LHCN-M2 (cell line): ENCODE results near the gene GTF2IRD1. TPM values are rescaled to one million over a fixed set of nuclear protein-coding genes. Genes with fewer than 3 reads are reported as not detected.
"Not testable (repeated sequence)": the region's sequence is repeated elsewhere in the genome, so short reads cannot be mapped to it uniquely, and the experiment has no call there.

Experiments
- DNase-seq: peaks from one replicate; pipeline ENCODE4 v3.0.0-alpha.2; 2012; ENCODE audit warnings: low read depth
- total RNA-seq: library from RNA; depleted of rRNA; stranded (reverse); fragments of >200 nt; gene quantifications from 2 replicates; pipeline ENCODE4 v1.2.3, GENCODE V29; 2014

Gene GTF2IRD1
- total RNA-seq, 1 experiment from 2014 or later = 18.1 TPM

DNA sequence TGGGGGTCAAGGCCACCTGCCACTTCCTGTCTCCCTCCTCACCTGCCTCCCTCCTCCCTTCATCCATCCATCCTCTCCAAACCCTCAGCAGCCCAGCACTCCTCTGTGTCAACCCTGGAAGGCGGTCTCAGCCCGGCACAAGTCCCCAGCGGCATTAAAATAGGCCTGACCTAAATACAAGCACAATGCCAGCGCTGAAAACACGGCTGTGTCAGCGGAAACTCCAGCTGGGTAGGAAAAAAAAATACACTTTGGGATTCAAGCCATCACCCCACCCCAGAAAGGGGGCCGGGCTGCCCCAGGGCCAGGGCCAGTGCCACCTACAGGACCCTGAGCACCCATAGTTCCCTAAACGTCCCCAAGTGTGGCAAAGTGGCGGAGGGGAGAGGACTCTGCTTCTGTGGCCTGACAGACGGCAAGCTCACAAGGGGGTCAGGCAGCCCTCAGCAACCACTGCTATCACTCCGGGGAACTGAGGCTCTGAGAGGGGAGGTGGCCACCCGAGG is 22.7 kb upstream of the GTF2IRD1 start:
- DNase-seq = no peak

DNA sequence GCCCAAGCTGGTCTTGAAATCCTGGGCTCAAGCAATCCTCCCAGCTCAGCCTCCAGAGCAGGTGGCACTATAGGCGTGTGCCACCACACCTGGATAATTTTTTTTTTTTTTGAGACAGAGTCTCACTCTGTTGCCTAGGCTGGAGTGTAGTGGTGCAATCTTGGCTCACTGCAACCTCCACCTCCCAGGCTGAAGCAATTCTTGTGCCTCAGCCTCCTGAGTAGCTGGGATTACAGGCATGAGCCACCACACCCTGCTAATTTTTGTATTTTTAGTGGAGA is 16.5 kb upstream of the GTF2IRD1 start:
- DNase-seq = not testable (repeated sequence)

DNA sequence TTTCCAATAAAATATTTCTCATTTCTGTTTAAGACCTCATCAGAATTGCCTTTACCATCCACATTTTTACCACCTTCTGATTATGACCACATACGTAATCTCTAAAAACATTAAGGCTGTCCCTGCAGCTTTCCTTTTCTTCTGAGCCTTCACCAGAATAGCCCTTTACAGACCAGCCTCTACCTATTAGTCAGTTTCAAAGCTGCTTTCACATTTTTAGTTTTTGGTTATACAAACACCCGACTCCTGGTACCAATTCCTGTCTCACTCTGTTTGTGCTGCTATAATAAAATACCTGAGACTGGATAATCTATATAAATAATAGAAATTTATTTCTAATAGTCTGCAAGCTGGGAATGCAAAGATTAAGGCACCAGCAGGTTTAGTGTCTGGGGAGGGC is 15.4 kb upstream of the GTF2IRD1 start:
- DNase-seq = no peak

DNA sequence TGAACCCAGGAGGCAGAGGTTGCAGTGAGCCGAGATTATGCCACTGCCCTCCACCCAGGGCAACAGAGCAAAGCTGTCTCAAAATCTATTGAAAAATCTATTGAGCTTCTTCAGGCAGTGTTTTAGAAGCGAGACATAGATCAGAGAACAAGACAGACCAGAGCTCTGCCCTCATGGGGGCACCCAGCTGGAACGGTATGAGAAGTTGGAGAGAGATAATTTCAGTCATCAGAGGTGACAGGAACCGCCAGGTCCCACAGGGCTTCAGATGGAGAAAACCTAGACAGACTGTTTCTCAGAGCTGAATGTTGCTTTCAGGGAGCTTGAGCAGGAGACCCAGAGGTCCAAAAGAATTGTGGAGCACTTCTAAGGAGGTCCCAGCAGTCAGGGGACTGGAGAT is 14.2 kb upstream of the GTF2IRD1 start:
- no peak for DNase-seq

DNA sequence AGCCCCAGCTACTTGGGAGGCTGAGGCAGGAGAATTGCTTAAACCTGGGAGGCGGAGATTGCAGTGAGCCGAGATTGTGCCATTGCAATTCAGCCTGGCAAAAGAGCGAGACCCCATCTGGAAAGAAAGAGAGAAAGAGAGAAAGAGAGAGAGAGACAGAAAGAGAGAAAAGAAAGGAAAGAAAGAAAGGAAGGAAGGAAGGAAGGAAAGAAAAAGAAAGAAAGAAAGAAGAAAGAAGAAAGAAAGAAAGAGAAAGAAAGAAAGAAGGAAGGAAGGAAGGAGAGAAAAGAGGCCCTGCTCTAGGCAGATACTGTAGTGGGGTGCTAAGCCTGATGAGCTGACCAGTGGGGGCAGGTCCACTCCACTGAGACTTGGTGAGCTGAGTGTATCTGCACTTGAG is 13.6 kb upstream of the GTF2IRD1 start:
- not testable (repeated sequence) for DNase-seq

DNA sequence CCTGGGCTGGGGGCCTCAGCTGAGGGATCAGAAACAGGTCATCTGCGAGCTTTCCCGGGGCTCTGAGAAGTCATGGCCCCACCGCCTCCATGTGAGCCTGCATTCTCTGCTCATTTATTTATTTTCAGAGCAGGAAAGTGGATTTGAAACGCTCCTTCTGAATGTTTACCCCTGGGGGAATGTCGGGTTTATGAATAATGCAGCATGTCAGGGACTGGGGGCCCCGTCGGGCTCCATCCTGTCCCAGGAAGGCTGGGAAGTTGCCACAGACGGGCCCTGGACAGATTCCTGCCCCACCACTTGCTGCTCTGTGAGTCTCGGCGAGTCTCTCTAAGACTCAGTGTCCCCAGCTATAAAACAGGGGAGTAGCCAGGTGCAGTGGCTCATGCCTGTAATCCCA is 11.9 kb upstream of the GTF2IRD1 start:
- DNase-seq = no peak

DNA sequence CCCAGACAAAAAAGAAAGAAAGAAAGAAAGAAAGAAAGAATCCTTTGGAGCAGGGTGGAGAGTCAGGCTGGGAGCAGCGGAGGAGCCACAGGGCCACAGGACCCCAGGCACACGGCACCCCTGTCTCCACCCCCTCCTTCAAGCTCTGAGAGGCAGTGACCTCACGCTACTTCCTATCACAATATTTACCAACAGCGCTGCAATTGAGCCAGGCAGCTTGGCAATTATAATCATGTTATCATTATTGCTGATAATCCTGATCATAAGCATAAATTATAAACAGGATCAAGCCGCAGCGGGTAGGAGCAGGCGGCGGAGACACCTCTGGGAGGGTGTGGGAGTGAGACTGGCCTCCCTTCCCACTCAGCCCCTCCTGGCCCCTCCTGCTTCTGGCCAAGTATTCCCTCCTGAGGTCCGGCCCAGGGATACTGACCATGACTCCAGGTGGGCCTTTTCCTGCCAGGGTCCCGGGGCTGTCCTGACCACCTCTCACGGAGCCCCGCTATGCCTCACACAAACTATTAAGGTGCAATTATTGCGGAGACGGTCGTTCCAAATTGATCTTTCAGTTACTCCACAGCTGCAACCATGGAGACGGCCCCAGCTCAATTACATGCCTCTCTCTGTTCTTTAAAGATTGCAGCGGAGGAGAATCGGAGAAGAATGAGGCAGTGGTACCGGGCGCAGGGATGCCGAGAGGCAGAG is 10.0 kb upstream of the GTF2IRD1 start:
- DNase-seq = no peak

DNA sequence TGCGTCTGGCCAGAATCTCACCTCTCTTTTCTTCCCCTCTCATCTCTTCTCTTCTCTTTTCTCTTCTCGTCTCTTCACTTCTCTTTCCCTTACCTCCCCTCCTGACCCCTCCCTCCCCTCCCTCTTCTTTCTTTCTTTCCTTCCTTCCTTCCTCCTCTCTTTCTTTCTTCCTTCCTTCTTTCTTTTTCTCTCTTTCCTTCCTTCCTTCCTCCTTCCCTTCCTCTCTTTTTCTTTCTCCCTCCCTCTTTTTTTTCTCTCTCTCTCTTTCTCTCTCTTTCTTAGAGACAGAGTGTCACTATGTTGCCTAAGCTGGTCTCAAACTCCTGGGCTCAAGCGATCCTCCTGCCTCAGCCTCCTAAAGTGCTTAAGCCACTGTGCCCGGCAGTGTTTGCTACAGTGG is 4.6 kb upstream of the GTF2IRD1 start:
- no peak for DNase-seq

DNA sequence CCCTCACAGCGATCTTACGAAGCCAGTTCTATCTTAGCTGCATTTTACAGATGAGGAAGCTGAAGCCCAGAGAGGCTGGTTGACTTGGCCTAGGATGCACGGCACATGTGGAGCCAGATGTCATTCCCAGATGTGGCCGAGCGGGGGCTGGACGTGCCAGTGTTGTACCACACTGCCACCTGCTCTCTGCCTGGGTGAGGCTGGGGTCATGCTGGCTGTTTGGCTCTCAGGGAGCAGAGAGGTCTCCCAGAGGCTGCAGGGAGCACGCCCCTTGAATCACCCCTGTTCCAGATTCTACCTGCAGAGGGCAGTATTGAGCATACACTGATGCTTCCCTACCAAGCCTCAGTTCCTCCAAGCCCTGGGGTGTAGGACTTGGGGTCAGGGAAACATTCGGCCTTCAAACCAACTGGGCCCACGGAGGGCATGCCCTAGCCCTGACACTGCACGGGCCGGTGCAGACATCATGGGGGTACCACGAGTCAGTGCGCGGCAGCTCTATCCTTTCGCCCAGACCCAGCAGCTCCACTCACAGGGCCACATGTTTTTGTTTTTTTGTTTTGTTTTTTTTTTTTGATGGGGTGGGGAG is 3.8 kb upstream of the GTF2IRD1 start:
- peak; percentile 68 for DNase-seq

DNA sequence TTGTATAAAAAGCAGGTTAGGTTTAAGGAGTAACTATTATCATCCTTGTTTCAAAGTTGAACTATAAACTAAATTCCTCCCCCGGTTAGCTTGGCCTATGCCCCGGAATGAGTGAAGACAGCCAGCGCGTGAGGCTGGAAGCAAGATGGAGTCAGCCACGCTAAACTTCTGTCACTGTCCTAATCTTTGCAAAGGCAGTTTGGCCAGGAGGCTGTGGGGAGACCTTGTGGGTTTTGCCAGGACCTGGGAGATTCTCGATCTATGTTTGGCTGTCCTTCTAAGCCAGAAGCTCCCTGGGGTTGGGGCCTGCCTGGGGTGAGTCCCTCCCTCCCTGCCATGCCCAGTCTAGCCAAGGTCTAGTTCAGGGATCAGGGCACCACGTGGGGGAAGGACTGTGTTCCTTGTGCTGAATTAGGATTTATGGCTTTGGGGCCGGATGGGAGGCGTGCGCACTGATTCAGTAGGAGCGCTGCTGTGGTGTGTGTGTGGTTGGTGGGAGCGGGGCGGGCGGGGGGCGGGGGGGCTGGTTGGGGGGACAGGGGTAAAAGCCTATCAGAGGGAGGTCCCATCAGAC is 871 bp upstream of the GTF2IRD1 start:
- peak; percentile 31 for DNase-seq

DNA sequence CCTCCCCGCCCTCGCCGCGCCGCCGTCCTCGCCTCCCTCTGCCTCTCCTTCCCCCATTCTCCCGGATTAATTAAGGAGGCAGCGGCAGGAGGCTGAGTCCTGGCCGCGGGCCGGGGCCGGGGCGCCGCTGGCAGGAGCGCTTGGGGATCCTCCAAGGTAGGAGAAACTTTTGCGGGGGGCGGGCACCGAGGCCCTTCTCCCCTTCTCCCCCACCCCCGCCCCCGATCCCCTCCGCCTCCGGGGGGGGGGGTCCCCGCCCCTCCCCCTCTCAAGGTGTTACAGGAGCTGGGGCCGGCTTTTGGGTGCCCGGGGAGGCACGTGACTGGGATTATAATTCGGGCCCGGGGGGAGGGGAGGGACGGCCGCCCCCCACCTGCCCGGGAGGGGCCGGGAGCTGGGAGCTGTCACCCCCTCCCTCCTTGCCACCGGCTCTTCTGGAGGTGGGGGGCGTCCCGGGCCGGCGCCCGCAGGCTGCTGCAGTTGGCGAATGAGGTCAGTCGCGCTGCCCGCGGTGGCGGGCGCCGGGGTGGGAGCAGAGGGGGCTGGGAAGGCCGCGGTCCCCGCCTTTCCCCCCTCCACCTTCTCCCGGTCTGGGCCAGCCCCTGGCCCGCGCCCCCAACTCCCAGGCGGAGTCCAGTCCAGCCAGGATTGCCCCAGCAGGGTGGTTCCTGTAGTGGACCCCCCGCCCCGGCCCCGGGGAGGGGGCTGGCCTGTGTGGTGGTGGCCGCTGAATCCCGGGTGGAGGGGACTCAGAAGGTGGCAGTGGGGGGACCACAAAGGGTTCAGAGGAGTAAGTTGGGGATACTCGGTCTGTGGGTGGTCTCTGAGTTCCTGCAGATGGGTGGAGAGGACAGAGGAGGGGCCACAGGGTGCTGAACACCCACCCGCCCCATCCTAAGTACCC is 567 bp downstream of the GTF2IRD1 start:
- DNase-seq = no peak

DNA sequence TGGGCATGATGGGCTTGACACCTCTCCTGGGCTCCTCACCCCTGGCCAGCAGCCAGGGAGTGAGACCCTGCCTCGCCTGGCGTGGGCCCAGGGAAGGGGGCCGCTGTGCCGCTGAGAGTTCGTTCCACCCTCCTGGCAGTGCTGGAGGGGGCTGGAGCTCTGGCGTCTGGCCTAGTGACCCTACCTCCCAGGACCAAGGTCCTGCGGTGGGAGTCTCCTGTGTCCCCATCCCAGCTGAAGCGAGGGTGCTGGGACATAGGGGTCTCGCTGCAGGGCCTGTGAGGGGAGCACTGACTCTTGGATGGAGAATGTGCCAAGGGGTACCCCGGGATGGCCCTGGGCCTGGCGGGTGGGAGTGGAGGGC is 1.2 kb downstream of the GTF2IRD1 start:
- DNase-seq = no peak

DNA sequence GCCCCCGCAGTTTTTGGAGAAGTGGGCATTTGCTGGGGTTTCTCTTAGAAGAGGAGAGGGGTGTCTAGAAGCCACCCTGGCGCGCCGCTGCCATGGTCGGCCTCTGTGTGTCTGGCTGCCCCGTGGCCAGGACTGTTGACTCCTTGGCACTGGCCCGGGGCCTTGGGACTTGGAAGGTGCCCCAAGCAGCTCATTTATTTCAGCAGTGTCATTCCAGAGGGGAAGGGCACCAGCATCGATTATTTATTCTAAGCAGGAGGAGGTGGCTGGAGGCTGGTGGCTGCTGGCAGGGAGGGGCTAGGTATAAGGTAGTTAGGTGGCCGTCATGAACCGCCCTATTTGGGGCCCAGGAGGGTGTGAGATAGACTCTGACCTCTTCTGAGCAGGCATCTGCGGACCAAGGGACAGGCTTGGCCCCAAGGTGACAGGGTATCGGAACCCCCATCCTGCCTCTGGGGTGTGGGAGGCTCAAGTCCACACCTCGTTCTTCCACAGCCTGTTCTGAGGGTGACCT is 1.6 kb downstream of the GTF2IRD1 start:
- DNase-seq = no peak

DNA sequence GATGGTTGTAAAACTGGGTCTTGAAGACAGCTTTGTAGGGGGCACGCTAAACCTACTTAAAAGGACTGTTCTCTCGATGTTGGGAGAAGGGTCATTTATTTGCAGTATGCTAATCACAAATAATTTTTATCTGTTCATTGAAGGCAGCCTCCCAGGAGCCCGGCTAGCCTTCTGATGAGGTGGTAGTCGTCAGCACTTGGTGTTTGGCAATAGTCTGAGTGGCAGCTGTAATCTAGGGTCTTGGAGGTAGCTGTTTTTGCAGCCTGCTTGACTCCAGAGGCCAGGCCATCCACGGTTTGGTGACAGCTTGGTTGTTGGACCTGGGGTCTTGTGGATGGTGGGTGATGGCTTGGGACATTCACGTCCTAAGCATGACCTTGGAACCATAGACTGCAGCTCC is 2.2 kb downstream of the GTF2IRD1 start:
- DNase-seq = no peak

DNA sequence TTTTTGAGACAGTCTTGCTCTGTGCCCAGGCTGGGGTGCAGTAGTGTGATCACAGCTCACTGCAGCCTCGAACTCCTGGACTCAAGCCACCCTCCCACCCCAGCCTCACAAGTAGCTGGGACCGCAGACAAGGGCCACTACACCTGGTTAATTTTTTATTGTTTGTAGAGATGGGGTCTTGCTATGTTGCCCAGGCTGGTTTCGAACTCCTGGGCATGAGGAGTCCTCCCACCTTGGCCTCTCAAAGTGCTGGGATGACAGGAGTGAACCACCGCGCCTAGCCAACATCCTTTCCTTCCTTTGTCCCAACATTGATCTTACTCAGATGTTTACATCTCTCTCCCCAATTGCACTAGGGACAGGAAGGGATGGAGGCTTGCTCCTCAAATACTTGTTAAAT is 3.3 kb downstream of the GTF2IRD1 start:
- DNase-seq = no peak

DNA sequence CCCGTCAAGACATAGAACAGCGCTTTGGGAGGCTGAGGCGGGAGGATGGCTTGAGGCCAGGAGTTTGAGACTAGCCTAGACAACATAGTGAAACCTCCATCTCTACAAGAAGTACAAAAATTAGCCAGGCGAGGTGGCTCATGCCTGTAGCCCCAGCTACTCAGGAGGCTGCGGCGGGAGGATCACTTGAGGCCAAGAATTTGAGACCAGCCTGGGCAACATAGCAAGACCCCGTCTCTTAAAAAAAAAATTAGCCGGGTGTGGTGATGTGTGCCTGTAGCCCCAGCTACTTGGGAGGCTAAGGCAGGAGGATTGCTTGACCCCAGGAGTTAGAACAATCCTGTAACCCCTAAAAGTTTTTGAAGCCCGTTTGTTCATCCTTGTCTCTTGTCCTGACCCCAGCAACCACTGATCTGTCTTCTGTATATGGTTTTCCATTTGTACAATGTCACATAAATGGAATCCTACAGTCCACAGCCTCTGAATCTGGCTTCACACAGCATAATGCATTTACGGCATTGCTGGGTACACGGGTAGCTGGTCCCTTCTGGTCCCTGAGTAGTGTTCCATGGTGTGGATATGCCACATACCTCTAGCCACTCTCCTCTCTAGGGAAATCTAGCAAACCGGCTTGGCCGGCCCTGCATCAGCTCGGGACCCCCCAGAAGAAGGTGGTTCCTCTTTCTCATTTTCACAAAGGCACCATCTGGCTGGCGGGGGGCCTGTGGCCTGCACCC is 8.4 kb downstream of the GTF2IRD1 start:
- DNase-seq = no peak

DNA sequence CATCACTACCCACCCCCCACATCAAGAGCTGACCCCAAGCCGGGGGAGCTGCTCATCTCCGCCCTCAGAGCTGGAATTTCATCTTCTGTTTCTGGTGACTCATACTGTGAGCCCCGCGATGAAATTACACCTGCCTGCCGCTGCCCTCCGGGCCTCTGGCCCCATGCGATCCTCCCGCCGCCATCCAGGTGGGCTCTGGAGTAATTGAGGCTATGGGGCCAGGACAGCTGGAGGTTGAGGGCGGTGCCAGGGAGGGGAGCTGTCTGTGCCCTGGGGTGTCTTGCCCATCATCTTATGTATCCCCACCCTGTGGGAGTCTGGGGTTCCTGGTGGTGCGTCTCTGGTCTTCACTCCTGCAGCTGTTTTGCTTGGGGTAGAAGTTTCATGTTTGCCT is 9.0 kb downstream of the GTF2IRD1 start:
- DNase-seq = no peak

DNA sequence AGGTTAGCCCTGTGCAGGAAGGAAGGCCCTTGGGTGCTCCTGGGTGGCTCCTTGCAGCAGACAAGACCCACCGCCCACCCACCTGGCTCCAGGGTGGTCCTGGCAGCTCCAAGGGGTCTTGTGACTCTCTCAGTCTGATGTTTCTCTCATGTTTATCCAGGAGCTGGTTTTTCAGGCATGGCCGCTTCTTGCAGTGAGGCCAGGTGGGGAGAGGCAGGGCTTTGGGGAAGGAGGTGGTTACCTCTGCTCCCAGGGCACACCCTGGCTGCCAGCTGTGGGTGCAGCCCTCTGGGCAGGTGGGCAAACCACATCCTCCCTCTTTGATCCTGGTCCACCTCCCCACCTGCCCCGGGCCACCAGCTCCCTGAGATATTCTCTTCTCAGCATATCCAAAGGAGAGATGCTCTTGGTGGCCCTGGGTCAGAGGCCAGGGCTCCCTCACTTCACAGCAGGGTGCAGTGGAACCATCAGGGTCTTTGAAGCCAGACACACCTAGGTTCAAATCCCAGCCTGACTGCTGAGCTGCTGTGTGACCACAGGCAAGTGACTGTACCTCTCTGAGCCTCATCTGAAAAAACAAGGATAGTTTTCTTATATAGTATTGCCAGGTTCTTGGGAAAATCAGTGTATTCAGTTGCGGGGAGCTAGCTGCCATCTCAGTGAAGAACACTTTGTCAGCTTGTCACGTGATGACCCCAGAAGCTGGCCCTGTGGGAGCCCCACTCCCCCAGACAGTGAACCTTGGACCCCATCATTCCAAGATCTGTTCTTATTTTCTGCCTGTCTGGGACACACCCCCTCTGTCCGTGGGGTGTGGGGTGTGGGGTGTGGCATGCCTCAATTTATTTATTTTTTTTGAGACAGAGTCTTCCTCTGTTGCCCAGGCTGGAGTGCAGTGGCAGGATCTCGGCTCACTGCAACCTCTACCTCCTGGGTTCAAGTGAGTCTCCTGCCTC is 11.5 kb downstream of the GTF2IRD1 start:
- DNase-seq = no peak

DNA sequence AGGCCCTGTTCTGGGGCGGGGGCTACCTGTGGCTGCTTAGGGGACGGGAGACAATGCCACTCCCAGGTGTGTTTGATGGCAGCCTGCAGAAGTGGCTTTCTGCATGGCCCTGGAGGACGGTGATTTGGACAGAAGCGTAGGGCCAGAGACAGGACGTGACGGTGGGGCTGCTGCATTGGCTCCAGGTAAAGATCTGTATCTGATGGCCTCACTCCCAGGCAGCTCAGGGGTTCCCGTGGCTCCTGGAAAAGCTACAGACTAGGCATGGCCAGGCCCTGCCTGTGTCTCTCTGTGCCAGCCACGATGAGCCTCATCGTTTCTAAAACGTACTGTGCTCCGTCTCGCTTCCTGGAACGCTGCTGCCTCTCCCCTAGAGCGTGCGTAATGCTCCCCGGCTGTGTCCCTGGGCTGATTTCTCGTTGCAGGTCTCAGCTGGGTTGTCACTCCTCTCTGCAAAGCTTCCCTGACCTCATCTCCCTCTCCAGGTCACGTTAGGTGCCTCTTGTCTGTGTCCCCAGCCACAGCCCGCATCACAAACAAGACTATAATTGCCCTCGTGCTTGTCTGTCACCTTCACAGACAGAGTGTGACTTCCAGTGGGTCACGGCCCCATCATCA is 12.6 kb downstream of the GTF2IRD1 start:
- DNase-seq = no peak

DNA sequence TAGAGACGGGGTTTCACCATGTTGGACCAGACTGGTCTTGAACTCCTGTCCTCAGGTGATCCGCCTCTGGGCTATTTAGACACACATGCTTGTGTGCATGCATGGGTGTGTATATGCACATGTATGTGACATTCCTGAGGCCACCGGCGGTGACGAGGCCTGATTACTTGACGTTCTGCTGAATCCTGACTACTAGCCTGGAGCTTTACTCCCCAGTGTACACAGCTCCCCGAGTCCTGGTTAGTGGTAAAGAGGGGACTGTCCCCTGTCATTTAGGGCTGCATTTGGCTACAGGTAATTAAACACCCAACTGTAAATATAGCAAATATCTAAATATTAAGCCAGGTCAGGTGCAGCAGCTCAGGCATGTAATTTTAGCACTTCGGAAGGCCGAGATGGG is 14.2 kb downstream of the GTF2IRD1 start:
- DNase-seq = no peak
